PFSK-1 (cell line): ENCODE measurements around the gene CAPN14.

Source experiments
- POLR2AphosphoS5 ChIP-seq: IDR thresholded peaks from 2 replicates; pipeline ENCODE4 v1.6.1; 2012; ENCODE audit warnings: low read depth, mild to moderate bottlenecking, control low read depth, low read length, moderate library complexity
- SIN3A ChIP-seq: IDR thresholded peaks from 2 replicates; pipeline ENCODE4 v1.6.1; 2012; ENCODE audit warnings: mild to moderate bottlenecking, low read length, moderate library complexity, borderline replicate concordance; ENCODE audit not compliant: insufficient read depth
- TAF1 ChIP-seq: IDR thresholded peaks from 2 replicates; pipeline ENCODE4 v1.6.1; 2012; ENCODE audit warnings: low read length, control low read depth, borderline replicate concordance; ENCODE audit not compliant: insufficient read depth
- TF ChIP-seq, protein P1 (sequence below), 2 experiments: IDR thresholded peaks; 2 replicates each; pipeline versions ENCODE4 v1.6.1 to v1.8.0; 2011 to 2012; ENCODE audit warnings: low read depth in 2 of 2, low read length in 2 of 2, control low read depth in 1 of 2, inconsistent platforms in 1 of 2, mild to moderate bottlenecking in 1 of 2, moderate library complexity in 1 of 2; ENCODE audit not compliant: insufficient read depth in 1 of 2

- TF ChIP-seq TAF1: no peak
- no peak for TF ChIP-seq POLR2AphosphoS5
- TF ChIP-seq, protein P1, sequence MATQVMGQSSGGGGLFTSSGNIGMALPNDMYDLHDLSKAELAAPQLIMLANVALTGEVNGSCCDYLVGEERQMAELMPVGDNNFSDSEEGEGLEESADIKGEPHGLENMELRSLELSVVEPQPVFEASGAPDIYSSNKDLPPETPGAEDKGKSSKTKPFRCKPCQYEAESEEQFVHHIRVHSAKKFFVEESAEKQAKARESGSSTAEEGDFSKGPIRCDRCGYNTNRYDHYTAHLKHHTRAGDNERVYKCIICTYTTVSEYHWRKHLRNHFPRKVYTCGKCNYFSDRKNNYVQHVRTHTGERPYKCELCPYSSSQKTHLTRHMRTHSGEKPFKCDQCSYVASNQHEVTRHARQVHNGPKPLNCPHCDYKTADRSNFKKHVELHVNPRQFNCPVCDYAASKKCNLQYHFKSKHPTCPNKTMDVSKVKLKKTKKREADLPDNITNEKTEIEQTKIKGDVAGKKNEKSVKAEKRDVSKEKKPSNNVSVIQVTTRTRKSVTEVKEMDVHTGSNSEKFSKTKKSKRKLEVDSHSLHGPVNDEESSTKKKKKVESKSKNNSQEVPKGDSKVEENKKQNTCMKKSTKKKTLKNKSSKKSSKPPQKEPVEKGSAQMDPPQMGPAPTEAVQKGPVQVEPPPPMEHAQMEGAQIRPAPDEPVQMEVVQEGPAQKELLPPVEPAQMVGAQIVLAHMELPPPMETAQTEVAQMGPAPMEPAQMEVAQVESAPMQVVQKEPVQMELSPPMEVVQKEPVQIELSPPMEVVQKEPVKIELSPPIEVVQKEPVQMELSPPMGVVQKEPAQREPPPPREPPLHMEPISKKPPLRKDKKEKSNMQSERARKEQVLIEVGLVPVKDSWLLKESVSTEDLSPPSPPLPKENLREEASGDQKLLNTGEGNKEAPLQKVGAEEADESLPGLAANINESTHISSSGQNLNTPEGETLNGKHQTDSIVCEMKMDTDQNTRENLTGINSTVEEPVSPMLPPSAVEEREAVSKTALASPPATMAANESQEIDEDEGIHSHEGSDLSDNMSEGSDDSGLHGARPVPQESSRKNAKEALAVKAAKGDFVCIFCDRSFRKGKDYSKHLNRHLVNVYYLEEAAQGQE (IDR thresholded peaks at IDR 0.05; ENCODE audit: insufficient read depth in 1 of 2, low read depth in 2 of 2, low read length in 2 of 2): no peak
- TF ChIP-seq SIN3A: no peak
These were observed 30.4 kb upstream of the CAPN14 start for GRCh38 chr2:31247711-31248110.
